SW480 (cell line): Measurements from ENCODE around the gene KCNQ1.

ENCODE experiments used
- DNase-seq: peaks from one replicate; pipeline ENCODE4 v3.0.0-alpha.2; 2016; ENCODE audit warnings: low spot score

KCNQ1 gene

DNA sequence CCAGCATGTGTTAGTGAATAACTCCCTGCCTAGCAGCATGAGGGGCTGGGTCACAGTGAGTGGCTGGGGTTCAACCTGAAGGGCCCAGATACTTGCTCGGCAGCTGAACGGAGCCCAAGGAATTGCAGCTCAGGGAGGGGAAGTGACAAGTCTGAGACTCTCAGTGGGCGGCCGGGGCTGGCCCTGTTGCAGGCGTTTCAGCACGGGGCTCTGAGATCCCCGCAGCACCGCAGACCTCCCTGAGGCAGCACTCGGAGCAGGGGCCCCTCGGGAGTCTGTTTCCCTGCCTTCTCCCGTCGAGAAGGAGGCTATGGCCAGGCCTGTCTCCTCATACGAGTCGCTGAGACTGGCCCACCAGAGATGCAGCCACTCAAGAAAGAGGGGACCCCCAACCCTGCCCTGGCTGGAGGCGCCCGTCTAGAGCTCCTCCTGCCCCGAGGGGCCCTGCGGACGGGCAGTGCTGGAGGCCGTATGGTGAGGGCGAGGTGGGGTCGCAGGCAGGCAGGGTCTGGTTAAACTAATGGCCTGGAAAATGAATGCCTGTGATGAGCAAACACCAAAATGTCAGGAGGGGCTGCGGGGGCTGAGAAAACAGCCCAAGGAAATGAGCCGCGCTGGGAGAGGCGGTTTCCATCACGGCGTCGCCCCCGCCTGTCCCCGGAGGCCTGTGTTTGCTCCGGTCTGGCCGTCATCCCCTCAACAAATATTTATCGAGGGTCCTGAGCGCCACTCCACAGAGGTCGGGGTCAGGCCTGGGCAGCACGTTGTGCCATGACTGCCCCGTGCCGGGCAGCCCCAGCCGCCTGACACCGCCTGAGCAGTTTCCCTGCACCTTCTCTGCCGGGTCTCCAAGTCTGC is 35.0 kb upstream of the KCNQ1 start:
- no peak for DNase-seq

GRCh38 chr11:2410616-2411015 is 34.2 kb upstream of the KCNQ1 start:
- no peak for DNase-seq

- no peak for DNase-seq
Measured at GRCh38 chr11:2411446-2412305, 33.1 kb upstream of the KCNQ1 start.

DNA sequence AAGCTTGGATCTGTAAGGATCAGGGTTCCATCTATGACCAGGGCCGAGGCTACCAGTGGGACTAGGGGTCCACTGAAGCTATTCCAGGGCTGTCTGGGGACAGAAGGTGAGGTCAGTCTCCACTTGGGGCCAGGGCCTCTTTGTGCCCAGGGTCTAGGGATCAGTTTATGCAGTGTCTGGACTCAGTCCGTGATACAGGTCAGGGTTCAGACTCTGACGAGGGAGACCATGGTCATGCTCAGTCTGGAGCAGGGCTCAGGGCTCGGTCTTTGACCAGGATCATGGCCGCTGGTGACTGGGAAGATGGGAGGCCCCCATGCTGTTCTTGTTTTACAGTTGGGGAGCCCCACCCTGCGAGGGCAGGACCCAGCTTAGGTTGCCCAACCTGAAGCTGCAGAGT is 32.5 kb upstream of the KCNQ1 start:
- DNase-seq, result no peak

DNA sequence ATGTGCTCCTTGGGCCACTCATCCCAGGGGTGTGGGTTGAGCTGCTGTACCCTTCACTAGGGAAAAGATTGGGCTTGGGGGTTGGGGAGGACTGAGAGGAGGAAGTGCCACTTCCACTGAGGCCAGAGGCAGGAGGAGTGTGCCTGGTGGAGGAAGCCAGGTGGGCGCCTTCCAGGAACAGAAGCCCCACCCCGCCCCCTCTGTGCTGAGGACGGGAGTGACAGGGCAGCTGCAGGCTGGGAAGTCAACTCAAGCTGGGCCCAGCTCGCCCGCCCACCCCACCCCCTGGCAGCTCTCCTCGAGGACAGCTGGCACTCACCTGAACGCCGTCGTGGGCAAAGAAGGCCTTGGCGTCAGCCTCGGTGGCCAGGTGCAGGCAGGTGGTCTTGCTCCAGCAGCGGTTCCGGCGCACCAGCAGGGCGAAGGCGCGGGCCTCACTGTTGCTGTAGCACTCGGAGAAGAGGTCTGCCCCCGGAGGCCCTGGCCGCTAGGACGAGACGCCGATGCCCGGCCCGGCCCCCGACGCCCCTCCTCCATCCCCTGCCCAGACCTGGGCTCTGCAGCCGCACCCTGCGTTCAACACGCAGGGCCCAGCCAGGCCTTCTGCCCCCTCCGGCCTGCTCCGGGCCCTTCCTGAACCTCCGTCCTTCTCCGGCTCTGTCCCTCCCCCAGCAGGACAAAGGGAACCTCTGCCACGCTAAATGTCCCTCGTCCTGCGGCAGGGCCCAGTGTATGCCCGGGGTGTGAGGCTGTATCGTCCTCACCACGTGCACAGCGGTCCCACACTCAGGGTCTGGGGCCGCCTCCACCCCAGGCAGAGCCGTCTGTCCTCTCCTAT is 30.8 kb upstream of the KCNQ1 start:
- no peak for DNase-seq

- DNase-seq, result no peak
Measured at GRCh38 chr11:2414616-2415015, 30.2 kb upstream of the KCNQ1 start.

- no peak for DNase-seq
Measured at GRCh38 chr11:2415171-2415570, 29.6 kb upstream of the KCNQ1 start.

DNA sequence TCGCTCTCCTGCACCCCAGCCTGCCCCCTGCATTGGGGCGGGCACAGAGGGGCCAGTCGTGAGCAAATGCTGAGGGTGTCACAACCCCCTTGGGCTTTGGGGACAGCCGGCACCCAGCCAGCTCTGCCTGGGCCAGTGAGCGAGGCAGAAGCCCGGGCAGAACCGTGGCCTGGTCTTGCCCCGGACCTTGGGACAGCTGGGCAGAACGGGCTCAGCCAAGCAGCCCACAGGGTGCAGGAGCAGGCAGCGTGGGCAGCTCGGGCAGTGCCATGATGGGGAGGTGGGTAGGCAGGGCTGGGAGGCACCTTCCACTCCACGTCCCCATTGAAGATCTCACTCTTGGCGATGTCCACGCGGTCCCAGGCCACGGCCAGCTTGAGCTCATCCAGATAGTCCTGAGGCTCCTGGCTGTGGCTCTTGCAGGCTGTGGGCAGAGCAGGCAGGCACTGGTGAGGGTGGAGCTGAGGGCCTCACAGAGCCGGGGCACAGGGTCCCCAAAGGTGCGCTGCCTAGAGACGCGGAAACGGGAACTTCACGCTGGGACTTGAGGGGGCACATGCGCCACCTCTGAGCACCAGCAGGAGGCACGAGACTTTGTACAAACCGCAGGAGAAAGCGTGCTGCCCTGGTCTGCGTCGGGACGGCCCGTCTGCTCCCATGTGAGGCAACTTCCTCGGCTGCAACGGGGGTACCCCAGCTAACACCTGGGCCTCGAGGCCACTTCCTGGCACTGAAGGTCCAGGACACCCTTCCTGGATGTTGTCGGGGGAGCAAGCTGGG is 29.0 kb upstream of the KCNQ1 start:
- no peak for DNase-seq

GRCh38 chr11:2416765-2417164 is 28.0 kb upstream of the KCNQ1 start:
- no peak for DNase-seq

DNA sequence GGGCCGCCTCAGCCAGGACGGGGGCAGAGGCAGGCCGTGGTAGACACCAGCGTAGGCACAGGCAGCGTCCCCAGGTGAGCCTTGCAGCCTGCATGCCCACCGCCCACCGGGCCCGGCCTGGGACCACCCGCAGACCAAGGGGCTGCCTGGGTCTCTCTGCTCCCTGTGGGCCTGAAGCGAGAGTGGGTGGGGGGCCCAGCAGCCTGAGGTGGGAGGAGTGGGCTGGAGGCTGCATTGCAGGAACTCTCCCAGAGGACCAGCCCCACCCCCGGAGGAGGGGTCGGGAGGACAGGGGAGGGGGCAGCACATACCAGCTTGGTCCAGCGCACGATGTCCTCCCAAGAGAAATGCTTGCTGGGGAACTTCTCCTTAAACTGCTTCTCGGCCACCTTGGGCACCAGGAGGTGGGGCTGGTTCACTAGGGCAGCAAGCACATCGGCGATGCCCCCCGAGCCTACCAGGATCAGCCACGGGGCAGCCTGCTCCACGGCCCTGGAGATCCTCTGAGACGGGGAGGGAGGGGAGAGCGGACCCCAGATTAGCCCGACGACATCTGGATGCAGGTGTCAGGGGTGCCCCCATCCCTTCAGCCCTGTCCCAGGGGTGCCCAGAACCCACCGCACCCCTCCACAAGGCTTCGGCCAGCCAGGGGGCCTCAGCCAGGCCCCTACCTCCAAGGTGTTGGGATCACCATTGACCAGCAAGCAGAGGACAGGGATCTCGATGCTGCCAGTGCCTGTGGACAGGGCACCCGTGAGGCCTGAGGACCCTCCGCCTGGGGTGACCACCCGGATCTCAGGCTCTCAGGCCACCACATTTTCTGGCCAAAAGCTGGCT is 26.7 kb upstream of the KCNQ1 start:
- no peak for DNase-seq

GRCh38 chr11:2418693-2419360 is 26.0 kb upstream of the KCNQ1 start:
- no peak for DNase-seq

GRCh38 chr11:2419638-2420501 is 24.9 kb upstream of the KCNQ1 start:
- peak; percentile 71 for DNase-seq

- DNase-seq, result peak; percentile 64
Measured at GRCh38 chr11:2420502-2421225, 24.1 kb upstream of the KCNQ1 start.

GRCh38 chr11:2421226-2421994 is 23.4 kb upstream of the KCNQ1 start:
- no peak for DNase-seq

DNA sequence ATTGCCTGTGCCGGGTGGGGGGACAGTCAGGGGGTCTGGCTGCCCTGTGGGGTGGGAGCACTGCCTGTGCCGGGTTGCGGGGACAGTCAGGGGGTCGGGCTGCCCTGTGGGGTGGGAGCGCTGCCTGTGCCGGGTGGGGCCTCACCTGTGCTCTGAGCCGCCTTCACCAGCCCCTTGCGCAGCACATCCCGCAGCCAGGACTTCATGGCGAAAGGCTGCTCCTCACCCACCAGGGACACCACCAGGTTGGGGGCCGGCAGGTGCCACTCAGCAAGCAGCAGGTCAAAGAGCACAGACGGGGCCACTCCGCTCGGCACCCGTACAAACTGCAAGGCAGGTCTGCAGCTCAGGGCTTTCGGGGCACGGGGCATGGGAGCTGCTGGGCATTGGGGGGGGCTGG is 22.8 kb upstream of the KCNQ1 start:
- no peak for DNase-seq

DNA sequence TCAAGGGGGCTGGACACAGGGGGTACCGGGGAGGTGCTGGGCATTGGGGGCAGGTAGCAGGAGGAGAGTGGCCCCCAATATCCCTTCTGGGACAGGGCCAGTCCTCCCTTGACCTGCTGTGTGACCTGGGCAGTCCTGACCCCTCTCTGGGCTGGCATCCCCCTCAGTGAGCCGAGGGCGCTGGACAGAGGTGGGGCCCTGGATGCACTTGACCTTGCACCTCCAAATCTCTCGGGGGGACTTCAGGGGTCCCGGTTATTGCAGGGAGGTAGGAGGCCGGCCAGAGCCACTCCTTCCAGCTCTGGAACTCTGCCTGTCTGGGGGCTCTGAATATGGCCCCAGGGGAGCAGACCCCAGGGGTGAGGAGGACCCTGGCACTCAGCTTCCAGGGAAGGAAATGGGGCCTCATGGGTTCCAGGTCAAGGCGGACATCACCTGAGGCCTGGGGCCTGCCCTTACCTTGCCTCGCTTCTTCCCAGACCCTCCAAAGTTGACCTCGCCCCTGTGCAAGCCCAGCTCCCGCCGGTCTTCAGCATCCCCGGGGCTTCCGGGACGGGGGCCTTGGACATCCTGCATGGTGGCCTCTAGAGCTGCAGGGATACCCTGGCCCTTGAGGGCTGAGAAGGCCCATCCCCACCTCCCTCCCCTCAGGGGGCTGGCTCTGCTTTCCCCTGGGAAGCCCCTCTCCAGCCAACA is 22.2 kb upstream of the KCNQ1 start:
- DNase-seq, result no peak
